ENCODE results near the gene BLOC1S6. TPM values are rescaled to one million over a fixed set of nuclear protein-coding genes. Genes with fewer than 3 reads are reported as not detected.

The BLOC1S6 gene
- total RNA-seq, 2 experiments from 2014 or later, result 47.6 to 54.4 TPM

DNA sequence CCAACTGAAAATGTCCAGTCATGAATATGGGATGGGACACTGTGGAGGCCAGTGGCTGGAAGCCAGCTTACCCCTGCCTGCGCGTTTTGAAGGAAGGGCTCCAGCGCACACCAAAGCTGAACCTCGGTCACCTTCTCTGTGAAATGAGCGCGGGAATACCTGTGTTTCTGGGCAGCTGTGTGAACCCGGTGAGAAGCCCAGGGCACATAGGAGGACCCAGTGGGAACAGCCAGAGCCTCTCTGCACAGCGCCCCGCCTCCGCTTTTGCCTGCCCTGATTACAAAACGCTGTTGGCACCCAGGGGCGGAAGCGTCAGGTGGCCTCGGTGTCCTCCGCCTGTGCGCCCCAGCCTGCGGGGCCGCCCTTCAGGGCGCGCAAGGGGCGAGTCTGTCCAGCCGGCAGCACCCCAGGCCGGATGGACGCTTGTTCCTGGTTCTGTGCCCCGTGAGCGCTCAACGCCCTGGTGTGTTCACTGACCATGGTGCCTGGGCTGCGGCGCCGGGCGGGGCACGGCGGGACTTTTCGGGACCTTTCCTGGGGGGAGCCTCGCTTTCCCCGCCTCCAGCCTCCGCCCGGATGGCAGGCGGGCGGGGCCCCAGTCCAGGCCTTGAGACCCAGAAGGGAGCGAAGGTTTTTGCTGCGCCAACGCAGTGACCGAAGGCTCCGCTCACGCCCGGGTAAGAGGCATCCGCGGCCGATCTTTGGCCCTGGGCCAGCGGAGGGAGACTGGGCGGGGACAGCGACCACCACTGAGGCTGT is 47.4 kb downstream of the BLOC1S6 start, which contains the start of gene SQOR:
Gene SQOR, plus strand, starts transcription at position 598 of the 759 bp plus-strand sequence. CDS start 23,895 bp downstream, outside the sequence.
- CTCF ChIA-PET, result interaction anchor here (0.7 to 2.1 kb wide), 6 partner anchors 11 to 431 kb away, joined by 3 to 5 read pairs (median 3); partner anchors contain the start of gene BLOC1S6

DNA sequence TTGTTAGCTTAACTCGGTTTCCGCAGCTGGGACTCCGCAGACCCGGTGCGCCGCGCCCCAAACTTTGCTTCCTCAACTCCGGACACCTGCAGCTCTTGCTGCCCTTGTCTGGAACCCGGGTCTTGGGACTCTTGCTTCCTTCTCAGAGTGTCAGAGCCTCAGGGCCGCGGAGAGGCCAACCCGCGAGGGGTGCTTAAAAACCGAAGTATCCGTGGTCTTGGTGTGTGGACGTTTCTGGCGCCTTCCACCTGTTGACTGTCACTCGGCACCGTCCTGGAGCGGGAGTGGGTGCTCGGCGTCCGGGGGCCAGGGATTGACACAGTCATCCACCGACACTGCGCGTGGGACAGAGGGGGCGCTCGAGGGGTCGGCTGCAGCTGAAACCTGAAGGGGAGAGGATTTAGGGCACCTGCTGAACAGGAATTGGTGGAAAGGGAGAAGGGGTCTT is 48.0 kb downstream of the BLOC1S6 start:
- POLR2A ChIA-PET, result interaction anchor here (1.3 to 3.4 kb wide), 2 partner anchors 11 to 15 kb away, joined by 5 to 11 read pairs; no protein-coding TSS in a partner anchor

More for the DNA sequence above, 47.4 kb downstream of the BLOC1S6 start, which contains the start of gene SQOR:
- POLR2A ChIA-PET, result interaction anchor here (1.3 to 3.4 kb wide), 2 partner anchors 11 to 15 kb away, joined by 5 to 11 read pairs; no protein-coding TSS in a partner anchor

DNA sequence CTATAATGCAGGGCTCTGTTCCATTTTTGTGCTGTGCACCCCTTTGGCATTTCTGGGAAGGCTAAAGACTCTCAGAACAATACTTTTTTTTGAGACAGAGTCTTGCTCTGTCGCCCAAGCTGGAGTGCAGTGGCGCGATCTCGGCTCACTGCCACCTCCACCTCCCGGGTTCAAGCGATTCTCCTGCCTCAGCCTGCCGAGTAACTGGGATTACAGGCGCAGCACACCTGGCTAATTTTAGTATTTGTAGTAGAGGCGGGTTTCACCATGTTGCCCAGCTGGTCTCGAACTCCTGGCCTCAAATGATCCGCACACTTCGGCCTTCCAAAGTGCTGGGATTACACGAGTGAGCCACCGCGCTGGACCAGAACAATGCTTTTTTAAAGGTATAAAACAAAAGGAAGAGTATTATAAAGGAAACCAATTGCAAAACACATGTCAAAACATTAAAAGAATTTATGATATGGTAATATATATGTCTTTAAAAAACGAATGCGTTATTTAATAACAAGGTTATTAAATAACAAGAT is 48.6 kb downstream of the BLOC1S6 start:
- ChIA-PET CTCF (interaction anchor here (0.7 to 2.0 kb wide), 3 partner anchors 15 to 179 kb away, joined by 3 to 5 read pairs (median 3); no protein-coding TSS in a partner anchor), POLR2A (interaction anchor here (1.3 to 3.4 kb wide), 2 partner anchors 10 to 14 kb away, joined by 5 to 11 read pairs; no protein-coding TSS in a partner anchor)

More for the DNA sequence above, 48.0 kb downstream of the BLOC1S6 start:
- CTCF ChIA-PET, result interaction anchor here (0.7 to 2.1 kb wide), 6 partner anchors 11 to 432 kb away, joined by 3 to 5 read pairs (median 3); partner anchors contain the start of gene BLOC1S6

DNA sequence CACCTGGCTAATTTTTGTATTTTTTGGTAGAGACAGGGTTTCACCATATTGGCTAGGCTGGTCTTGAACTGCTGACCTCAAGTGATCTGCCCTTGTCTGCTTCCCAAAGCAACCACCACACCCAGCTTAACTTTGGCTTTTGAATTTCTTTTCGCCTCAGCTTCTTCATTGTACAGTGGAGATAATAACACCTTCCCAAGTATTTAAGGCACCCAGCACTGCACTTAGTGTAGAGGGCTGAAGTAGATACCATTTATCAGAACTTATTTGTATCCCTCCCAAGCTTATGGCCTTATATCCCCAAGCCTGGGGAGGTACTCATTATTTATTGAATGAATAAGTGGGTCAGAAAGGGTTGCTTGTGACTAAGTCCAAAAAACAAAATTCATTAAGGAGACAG is 50.0 kb downstream of the BLOC1S6 start:
- POLR2A ChIA-PET, result interaction anchor here (0.6 to 3.4 kb wide), 3 partner anchors 9 to 201 kb away, joined by 6 to 13 read pairs (median 11); partner anchors contain the start of gene BLOC1S6

DNA sequence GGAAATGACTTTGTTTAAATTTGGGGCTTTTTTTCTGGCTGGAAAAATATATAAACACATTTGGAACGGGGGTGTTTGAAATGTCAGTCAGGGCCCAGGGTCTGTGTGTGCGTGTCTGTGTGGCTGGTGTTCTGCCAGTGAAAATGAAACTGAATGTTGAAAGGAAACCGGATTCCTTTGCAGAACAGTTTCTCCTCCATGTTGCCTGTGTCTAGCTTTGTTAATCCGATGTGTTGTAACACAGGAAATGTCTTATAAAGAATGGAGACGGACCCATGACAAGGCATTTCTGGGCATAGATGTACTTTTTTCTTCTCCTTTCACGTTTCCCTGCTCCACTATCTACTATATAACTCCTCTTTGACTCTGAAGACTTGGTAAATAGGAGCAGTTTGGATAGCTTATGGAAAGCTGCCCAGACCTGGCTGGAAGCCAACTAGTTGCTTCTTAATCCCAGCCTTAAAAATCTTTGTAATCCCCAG is 50.4 kb downstream of the BLOC1S6 start:
- CTCF ChIA-PET, result interaction anchor here (0.9 to 1.2 kb wide), 2 partner anchors 50 to 207 kb away, joined by 3 to 5 read pairs; no protein-coding TSS in a partner anchor
- POLR2A ChIA-PET, result interaction anchor here (0.6 to 3.4 kb wide), 3 partner anchors 8 to 201 kb away, joined by 6 to 13 read pairs (median 11); partner anchors contain the start of gene BLOC1S6

More for the DNA sequence above, 50.0 kb downstream of the BLOC1S6 start:
- CTCF ChIA-PET, result interaction anchor here (0.9 to 1.2 kb wide), 2 partner anchors 49 to 207 kb away, joined by 3 to 5 read pairs; no protein-coding TSS in a partner anchor

DNA sequence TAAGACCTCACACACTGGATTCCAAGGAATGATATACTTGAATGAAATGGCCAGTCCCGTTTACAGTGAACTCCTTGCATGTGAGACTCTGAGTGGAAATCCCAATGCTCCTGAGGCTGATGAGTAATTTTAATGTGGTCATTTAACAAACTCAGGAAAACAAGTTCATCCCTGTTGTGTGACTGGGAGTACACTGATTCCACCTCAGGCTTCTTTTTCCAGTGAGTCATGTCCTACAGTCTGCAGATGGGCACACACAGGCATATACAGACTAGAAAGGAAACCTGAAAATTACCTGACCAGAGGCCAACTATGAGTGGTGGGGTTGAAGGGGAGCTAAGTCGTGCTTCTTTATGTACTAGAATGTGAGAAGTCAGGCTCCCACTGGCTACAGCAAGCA is 53.4 kb downstream of the BLOC1S6 start:
- POLR2A ChIA-PET, result interaction anchor here (1.5 kb wide), 1 partner anchor 54 kb away, joined by 4 read pairs; the partner anchor contains the start of gene BLOC1S6
- CTCF ChIA-PET, result no interaction called here

DNA sequence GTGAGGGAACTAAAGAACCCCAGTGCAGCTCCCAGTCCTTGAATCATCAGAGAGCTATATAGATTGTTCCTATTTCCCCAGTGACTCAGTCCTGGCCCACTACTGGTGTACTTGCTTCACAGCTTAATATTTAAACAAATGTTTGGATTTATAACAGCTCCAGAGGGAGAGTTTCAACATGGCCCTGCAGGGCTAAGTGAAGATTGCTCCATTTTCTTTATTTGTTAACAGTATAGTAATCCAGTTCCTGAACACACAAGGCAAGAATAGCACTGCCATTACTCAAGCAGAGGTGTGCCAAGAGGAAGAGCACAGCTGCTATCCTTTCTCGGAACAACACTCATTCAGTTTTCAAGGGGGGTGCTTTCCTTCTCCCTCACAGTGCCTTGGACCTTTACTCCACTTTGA is 54.2 kb downstream of the BLOC1S6 start:
- POLR2A ChIA-PET, result interaction anchor here (1.5 kb wide), 1 partner anchor 54 kb away, joined by 4 read pairs; the partner anchor contains the start of gene BLOC1S6
- CTCF ChIA-PET, result no interaction called here

DNA sequence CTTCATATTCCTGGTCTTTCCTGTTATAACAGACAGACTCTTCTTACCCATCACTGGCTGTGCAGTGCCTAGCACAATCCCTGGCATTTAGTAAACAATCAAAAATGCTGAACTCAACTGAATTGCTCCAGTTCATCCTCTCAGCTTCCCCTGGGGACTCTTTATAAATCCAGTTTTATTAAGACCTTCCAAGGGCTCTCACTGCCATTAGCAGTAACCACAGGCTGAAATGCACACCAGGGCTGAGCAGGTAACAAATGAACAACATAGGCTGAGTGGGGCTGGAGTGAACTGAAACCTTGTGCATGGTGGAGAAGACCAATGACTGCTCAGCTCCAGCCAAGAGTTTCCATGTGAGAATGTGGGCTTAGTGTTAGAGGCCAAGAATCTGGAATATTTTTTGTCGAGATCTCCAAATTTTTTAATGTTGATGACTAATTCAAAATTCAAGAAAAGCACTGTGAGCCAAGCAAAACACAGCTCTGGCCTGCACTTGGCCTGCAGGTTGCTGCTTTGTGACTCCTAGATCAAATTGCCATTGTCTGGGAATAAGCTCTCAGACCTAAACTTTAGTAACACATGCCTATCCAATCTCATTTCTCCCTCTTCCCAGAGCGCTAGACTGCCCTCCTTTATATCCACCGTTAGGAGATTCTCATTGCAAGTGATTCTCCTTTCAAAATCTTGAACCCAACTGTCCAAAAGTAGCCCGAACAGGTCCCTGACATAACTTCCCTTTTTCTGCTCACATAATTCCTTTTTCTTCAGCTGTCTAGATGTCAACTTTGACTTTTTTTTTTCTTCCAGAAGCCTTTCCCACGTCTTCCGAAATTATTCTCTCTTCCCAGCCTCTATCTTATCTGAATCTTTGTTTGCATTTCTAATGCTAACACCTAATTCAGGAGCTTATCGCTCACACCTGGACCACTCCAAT is 55.1 kb downstream of the BLOC1S6 start:
- POLR2A ChIA-PET, result no interaction called here
- CTCF ChIA-PET, result no interaction called here

DNA sequence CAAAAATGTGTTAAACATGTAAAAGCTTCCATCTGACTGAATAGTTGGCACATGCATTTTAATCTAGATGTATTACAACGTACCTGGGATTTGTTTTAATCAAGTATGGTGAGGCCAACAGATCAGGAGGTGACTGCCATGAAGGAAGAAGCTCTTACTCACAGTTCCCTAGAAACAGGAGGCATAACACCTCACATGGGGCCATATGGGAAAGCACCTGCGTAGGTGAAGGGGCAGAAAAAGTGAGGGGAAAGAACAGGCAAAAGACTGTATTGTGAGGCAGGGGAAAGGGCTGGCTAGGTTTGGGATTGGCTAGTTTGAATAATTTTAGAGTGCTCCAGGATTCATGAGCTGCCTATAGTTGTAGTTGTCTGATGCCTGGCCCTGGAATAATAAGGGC is 57.3 kb downstream of the BLOC1S6 start:
- POLR2A ChIA-PET, result interaction anchor here (3.1 kb wide), 1 partner anchor 8 kb away, joined by 11 read pairs; no protein-coding TSS in a partner anchor
- CTCF ChIA-PET, result interaction anchor here (1.2 kb wide), 1 partner anchor 61 kb away, joined by 3 read pairs; no protein-coding TSS in a partner anchor

DNA sequence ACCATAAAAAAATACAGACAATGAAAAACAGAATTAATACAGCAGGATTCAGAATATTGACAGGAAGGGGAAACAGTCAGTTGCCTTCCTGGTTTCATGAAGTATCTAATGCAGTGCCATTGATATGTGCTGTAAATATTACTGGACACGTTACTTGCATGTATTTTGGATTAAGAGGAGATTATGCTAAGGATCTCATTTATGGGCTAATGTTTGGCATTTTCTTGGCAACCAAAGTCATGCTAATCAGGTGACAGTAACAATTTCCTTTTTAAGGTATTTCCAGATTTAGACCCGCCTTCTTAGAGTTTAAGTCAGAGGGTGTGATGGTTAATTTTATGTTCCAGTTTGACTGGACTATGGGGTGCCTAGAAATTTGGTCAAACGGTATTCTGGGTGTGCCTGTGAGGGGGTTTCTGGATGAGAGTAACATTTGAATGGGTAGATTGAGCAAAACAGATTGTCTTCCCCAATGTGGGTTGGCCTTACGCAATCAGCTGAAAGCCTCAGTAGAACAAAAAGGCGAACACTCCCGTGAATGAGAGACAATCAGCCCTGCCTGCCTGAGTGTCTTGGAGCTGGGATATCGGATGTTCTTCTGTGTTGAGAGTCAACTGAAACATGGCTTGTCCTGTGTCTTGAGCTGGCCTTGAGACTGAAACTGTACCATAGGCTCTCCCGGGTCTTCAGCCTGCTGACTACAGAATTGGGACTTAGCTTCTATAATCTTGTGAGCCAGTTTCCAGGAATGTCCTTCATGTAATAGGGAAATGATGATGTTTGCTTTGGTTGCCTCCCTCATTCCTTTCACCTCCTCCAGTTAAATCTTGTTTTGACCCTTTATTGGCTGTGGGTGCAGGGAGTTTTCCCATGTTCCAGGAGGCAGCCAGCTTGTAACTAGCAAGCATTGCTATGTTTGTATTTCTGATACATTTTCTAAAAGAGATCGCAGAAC is 58.1 kb downstream of the BLOC1S6 start:
- ChIA-PET CTCF (interaction anchor here (1.2 kb wide), 2 partner anchors 10 to 60 kb away, joined by 3 read pairs; partner anchors contain the start of gene SQOR), POLR2A (interaction anchor here (3.1 kb wide), 1 partner anchor 9 kb away, joined by 11 read pairs; no protein-coding TSS in a partner anchor)

DNA sequence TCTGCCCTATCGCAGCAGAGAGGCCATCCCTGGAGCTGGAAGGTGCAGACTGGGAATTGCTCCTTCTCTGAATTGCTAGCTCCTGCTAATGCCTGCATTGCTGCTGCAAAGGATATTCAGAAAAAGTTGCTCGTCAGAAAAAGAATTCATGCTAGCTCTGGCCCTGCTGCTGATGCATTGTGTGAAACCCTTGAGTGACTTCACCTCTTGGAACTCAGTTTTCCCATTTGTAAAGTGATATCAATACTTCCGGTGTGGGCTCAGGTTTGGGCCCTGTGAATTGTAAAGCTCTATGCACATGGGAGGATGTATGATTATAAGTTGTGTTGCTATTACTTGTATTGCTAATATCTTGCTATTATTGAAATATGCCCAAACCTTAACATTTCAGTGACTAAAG is 59.0 kb downstream of the BLOC1S6 start:
- ChIA-PET POLR2A (interaction anchor here (0.6 to 3.1 kb wide), 2 partner anchors 10 to 131 kb away, joined by 3 to 11 read pairs; no protein-coding TSS in a partner anchor), CTCF (interaction anchor here (1.2 kb wide), 1 partner anchor 11 kb away, joined by 3 read pairs; the partner anchor contains the start of gene SQOR)

DNA sequence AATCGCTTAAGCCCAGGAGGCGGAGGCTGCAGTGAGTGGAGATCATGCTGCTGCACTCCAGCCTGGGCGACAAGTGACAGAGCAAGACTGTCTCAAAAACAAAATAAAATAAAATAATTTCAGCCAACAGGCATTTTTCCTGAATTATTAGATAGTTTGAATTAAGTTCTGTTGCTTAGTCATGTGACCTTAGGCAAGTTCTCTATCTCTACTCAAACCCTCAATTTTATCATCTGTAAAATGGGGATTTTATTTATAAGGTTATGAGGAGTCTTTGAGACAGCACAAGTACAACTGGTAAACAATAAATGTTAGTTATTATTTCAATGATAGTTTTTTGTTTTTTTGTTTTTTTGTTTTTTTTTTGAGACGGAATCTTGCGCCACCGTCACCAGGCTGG is 60.6 kb downstream of the BLOC1S6 start:
- POLR2A ChIA-PET, result no interaction called here
- CTCF ChIA-PET, result interaction anchor here (0.7 to 0.9 kb wide), 2 partner anchors 8 to 60 kb away, joined by 3 read pairs; no protein-coding TSS in a partner anchor

DNA sequence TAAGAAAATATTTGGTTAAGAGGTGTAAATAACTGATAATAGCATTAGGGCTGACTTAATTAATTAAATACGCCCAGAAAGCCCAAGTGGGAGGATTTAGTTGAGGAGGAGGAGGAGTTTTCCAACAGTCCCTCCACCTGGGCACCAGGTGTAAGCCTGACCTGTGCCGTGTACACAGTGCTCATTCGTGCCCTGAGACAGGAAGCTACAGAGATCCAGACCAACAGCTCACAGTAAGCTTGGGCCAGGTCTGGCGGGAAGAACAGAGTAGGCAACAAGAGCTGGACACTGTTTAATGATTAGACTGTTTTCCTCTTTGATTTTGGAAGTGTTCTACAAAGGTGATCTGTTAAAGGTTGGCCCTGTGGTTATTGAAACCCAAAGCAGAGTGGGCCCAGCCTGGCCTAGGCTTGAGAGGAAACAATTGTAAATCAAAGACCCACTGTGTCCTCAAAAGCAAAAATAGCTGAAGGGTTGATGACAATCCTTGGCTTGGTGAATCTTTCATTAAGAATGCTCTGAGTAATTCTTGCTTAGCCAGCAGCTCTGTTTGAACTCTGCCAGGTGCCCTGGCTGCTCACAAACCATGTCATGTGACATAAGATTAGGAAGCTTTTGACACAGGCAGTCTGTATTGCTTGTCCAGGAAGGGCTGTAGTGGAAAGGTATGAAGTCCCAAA is 61.5 kb downstream of the BLOC1S6 start:
- ChIA-PET POLR2A (no interaction called here), CTCF (interaction anchor here (0.9 kb wide), 1 partner anchor 9 kb away, joined by 3 read pairs; no protein-coding TSS in a partner anchor)

DNA sequence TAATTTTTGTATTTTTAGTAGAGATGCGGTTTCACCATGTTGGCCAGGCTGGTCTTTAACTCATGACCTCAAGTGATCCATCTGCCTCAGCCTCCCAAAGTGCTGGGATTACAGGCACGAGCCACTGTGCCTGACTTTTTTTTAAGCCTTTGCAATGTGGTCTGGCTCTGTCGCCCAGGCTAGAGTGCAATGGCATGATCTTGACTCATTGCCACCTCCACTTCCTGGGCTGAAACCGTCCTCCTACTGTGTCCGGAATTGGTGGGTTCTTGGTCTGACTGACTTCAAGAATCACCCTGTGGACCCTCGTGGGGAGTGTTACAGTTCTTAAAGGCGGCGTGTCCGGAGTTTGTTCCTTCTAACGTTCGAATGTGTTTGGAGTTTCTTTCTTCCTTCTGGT is 62.8 kb downstream of the BLOC1S6 start:
- ChIA-PET CTCF (interaction anchor here (0.8 kb wide), 1 partner anchor 21 kb away, joined by 3 read pairs; no protein-coding TSS in a partner anchor), POLR2A (interaction anchor here (1.5 kb wide), 1 partner anchor 15 kb away, joined by 5 read pairs; the partner anchor contains the start of gene SQOR)

DNA sequence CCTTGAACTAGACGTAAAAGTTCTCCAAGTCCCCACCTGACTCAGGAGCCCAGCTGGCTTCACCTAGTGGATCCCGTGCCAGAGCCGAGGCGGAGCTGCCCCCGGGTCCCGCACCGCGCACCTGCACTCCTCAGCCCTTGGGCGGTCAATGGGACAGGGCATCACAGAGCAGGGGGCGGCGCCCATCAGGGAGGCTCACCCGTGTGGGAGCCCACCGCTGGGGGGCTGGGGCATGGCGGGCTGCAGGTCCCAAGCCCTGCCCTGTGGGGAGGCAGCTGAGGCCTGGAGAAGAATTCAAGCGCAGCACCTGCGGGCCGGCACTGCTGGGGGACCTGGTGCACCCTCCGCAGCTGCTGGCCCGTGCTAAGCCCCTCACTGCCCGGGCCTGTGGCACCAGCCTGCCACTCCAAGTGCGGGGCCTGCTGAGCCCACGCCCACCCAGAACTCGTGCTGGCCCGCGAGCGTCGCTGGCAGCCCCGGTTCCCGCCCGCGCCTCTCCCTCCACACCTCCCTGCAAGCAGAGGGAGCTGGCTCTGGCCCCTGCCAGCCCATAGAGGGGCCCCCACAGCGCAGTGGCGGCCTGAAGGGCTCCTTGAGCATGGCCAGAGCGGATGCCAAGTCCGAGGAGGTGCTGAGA is 63.8 kb downstream of the BLOC1S6 start:
- CTCF ChIA-PET, result no interaction called here
- POLR2A ChIA-PET, result interaction anchor here (1.5 kb wide), 1 partner anchor 16 kb away, joined by 5 read pairs; the partner anchor contains the start of gene SQOR
